ENCODE results near the gene PCYT2. TPM values are rescaled to one million over a fixed set of nuclear protein-coding genes. Genes with fewer than 3 reads are reported as not detected.
"Not testable (repeated sequence)": the region's sequence is repeated elsewhere in the genome, so short reads cannot be mapped to it uniquely, and the experiment has no call there.

Gene PCYT2
- total RNA-seq, 1 donor from 2014 or later = 10.5 TPM

DNA sequence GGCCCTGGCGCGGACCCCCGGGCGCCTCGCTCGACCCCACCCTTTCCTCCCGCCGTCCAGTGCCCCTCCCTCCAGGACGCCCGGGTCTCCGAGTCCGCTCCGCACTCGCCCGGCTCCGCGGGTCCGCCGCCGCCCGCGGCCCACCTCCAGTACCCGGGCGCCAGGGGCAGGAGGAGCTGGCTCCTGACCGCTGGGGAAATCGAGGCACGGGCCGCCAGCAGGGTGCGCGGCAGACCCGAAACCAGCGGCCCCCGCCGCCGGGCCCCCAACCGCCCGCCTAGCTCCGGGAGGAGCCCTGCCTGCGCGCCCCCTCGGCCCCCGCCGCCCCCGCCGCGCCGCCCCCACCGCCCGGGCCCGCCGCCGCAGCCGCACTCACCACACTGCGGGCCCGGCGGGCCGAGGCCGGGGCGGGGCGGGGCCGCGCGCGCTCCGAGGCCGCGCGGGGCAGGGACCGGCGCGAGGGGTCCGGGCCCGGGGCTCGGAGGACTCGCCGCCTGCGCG, 16.0 kb upstream of the PCYT2 start:
- DNase-seq = no peak

DNA sequence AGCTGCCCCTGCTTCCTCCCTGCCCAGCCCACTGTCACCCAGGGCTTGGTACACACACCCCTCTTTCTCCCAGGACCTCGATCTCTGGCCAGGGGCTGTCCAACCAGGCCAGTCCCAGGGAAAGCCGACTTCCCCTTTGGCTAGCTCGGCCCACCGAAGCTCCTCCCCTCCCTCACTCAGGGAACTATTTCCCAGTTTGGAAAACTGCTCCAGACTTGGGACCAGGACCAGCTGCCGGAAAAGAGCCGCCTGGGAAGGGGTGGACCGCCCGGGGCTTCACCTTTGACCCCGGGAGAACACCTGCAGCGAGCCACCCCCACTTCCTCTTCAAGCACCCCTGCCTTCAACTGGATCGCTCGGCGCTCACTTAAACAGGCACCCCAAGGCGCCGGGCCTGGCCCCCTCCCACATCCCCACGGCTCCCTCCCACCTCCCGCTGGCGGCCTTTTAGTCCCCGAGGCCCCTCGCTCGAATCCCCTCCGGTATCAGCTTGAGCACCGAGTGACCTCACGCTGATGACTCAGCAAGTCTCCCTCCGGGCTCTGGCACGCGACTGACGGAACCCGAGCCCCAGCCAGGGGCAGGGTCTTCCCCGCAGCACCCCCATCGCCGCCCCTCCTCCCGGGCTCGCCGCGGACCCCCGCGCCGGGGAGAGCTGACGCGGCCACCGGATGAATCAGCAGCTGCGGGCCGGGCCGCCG, 15.4 kb upstream of the PCYT2 start:
- DNase-seq = peak; percentile 60

DNA sequence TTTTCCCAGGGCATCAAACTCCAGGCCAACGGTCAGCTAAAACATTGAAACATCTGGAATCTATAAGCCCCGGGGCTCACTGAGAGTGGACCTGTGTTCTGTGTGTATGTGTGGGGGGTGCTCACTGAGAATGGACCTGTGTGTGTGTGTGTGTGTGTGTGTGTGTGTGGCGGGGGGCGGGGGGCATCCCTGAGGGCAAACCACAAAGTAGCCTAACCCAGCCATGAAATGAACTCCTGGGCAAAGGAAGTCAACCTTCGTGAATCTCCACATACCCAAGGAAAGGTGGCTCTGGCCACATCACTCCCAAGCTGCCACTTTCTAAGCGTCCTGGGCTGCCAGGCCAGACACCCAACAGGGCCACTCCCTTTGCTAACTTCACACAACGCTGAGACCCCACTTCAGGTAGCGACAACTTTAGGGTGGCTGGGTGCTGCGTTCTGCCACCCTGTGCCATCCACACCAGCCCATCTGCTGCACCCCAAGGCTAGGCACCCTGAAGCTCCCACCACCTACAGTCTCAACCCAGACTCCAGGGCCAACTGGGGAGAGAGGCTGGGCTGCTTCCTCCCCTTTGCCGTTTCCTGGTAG, 14.8 kb upstream of the PCYT2 start:
- no peak for DNase-seq

DNA sequence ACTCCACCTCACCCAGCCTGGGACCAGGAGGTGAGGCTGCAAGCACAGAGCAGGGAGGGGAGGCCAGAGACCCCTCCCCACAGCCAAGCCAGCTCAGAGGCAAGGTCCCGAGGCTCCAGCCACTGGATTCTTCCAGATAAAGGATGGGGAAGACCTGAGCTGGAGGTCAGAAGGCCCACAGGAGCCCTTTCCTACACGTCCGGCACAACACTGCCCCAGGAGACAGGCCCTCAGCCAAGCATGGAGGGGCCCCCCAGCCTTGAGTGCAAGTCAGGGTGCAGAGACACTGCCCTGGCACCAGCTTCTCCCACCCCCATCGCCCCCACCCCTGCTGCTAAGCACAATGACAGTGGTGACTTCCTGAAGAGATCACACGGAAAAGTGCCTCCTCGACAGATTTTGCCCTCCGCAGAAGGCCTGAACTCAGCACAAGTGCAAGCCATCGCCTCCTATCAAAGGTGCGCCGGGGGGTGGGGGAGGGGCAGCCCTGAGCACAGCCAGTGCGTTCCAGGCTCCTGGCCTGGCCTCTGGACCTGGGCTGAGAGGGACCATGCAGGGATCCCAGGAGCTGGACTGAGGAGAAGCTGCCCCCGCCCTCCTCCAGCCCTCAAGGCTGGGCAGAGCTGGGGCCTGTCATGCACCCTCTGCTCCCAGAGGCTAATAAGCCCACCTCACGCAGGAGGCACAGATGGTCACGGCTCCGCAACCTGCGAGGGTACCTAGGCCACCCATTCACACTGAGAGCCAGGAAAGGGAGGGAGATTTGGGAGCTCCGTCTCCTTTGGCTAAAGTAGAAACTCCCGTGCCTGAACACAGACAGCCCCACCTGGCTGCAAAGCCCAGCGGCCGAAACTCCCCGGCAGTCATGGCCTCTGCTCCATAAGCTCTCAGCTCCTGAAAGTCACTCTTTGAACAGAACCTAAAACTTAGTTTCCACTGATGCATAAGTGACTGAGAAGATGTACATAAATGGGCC, 13.6 kb upstream of the PCYT2 start:
- DNase-seq = no peak

DNA sequence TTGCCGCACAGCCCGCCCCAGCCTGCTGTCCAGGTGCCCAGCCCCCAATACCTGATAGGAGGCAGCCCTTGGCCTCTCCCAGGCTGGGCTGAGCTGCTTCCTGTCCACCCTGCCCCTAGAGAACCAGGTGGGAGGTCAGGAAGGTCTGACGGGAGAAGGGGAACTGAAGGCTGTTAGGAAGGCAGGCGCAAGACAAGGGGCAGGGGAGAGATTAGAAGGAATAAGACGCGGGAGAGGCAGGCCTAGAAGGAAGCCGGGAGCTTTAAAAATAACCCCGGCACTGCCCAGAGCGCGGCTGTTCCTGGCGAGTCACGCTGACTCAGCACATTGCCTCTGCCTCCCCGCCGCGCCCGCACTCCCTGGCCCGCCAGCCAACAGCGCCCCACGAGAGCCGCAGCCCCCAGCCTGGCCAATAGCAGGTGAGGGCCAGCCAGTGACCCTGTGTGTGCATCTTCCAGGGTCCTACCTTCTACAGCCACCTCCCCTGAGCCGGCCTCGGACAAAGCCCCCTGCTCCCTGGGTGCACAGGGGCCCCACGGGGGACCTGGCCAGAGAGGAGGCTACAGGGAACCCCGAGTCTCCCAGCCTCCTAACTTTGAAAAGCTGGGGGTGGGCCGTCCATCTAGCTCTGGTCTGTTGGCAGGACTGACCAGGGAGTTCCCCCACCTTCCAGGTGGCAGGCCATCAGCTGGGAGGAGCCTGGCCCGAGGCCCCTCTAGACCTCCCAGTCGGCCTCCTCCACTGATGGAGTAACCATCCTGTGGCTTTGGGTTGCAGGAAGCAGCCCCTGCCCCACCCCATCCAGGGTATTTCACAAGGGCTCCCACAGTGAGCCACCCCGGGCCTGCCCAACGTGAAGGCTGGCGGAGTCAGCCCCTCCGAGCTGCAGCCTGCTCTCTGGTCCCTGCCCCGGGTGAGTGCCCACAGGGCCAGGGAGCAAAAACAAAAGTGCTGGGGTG, 12.4 kb upstream of the PCYT2 start:
- DNase-seq = peak; percentile 71

DNA sequence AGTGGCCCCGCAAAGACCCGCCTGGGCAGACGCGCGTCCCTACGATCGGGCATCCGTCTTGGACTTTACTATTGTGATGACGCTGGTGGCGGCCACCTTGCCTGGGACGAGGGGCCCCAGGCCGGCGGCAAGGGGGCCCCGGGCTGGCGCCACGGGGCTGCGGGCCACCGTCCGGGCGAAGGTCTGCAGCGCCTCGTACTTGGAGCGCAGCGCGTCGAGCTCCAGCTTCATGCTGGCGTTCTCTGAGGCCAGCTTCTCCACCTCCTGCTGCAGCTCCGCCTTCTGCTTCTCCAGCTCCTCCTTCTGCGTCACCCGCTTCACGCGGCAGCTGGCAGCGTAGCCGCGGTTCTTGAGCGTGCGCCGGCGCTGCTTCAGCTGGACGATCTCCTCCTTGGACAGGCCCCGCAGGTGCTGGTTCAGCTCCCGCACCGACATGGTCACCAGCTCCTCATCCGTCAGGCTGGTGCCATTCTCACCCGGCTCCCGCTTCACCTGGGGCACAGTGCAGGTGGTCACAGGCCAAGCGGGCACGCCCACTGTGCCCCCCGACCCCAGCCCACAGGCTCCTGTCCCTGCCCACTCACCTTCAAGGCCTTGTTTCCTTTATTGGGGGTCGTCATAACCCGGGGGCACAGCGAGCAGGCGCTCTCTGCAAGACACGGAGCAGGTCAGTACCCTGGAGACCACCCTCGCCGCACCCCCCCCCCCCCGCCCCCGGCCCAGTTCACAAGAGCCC, 11.5 kb upstream of the PCYT2 start:
- DNase-seq = no peak

DNA sequence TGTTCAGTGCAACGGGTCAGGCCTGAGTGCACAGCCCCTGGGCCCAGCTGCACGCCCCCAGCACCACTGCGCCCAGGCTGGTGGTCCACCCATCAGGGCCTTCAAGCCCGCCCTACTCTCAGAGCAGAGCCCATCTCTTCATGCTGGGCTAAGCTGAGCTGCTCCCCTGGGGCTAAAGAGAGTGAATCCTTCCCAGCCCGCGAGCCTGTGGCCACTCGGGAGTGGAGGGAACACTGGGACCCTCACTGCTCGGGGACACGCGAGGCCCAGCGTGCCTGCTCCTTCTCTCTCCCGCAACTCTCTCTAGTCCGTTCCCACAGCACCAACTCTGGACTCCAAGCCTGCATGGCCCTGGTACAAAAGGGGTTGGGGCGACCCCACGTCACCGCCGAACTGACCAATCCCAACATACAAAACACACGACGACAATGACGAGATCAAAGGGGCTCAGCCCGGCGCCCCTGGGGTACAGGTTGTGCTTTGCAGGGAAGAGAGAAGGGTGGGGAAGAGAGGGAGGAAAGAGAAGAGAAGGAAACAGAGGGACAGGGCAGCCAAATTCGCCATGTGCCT, 10.9 kb upstream of the PCYT2 start:
- no peak for DNase-seq

DNA sequence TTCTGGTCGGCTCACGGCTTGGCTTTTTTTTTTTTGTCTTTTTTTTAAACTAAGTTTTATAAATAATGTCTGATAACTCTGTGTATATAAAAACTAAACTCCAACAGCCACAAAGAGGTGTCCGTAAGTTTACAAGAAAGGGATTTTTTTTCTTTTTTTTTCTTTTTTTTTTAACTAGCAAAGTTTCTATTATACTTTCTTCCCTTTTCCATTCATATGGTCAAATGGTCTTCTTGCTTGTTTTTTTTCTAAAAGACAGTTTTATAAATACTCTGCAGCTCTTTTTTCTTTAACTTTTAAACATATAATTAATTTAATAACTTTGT, 10.3 kb upstream of the PCYT2 start:
- DNase-seq = no peak

DNA sequence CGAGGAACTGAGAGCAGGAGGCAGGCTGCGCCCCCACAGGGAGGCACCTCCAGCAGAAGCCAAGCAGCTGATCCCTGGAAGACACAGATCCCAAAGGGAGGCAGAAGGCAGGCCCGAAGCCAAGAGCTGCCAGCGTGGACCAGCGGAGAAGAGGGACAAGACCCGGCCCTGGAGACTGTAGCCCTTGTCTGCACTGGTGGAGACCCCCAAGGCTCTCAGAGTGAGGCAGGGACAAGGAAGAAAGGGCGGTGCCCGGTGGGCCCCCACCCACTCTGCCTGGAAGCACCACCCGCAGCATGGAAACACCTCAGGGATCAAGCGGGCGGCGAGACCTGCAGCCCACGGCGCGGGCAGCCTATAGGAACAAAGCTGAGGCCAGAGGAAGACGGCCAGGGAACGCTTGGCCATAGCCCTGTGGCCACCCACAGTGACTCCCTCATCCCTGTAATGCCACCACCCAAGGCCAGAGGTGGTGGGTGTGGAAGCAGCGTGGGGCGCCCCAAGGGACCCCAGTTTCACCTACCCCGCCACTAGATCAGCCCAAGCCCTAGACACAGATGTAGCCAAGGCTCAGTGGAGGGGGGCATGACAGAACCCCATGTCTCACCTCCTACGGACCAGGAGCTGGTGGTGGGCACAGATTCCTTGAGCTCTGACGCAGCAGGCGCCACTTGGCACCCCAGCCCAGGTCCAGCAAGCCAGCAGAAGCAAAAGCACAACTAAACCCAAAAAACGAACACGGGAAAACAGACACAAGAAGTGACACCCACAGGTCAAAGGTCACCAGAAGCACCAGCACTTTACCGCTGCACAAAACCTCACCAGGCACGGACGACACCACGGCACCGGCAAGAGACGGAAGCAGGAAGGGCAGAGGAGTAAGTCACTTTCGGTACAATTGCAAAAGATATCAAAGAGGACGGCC, 9.7 kb upstream of the PCYT2 start:
- no peak for DNase-seq

DNA sequence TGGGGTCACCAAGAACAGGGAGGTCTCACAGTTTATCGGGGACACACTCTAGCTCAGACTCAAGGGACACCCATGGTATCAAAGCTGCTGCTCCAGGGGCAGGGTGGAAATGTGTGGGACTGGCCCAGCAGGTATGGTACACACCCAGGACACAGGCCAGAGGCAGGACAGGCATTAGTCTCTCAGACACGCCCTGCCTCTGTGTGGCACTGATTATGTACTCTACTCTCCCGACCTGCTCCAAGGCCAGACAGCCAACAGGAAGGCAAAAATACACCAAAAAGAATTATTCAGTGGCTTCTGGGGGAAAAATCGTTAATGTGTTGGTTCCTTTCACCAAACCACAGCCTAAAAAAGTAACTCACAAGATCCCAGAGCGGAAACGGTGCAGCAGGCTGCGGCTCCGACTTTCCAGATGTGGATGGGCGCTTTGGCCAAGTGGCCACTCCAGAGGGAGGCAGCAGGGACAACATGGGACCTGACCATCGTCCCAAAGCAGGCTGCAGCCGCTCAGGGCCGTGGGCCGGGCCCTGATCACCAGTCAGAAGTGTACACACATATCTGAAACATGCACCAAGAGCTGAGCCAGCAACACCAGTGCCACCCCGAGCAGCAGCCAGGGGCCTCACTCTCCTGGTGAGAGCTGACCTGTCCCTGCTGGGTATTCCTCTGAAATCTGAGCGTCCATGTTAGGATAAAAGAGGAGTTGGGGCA, 7.8 kb upstream of the PCYT2 start:
- no peak for DNase-seq

DNA sequence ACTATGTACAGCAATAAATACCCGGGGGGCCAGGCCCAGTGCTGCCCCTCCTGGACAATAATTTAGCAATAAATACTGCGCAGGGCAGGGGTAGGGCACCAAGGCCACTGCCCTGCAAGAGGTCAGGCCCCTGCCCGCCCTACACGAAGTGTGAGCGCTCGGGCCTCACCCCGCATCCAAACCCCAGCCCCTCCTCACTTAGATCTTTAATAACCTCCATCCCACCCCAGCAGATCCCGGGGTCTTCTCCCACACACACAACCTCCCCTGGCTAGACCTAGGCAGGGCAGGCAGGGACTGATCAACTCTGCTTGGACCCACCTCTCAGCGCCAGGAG, 7.1 kb upstream of the PCYT2 start:
- DNase-seq = not testable (repeated sequence)

DNA sequence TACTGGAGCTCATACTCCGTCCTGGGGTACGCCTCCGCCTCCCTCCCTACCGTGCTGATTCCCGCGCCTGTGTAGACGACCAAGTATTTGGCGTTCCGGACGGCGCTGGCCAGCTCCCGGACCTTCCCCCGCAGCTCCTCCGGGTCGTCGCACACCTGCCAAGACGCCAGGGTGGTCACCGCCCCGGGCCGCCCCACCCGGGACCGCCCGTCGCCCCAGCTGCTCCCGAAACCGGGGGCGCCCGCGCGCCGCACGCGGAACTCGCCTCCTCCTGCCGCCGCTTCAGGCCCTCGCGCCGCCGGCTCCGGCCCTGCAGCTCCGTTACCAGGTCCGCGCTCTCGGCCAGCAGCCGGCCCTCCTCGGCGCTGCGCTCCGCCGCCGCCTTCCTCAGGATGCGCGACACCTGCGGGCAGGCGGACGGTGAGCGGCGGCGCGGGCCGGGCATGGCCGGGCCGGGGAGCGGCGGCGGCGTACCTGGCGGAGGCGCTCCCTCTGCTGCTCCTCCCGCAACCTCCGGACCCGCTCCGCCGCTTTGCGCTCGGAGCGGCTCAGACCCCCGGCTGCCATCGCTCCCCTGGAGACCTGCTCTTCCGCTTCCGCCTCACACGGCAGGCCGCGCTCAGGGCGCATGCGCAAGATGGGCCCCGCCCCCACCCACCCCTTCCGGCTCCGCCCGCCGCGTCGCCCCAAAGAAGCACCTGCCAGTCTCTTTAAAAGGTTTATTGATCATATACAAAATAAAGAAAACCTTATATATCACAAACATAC, 6.5 kb upstream of the PCYT2 start, which contains the start of gene SIRT7:
Gene SIRT7, minus strand, starts transcription at position 612 of the 768 bp plus-strand sequence. Its CDS starts 45 bp downstream, at position 567.
- peak; percentile 90 for DNase-seq

DNA sequence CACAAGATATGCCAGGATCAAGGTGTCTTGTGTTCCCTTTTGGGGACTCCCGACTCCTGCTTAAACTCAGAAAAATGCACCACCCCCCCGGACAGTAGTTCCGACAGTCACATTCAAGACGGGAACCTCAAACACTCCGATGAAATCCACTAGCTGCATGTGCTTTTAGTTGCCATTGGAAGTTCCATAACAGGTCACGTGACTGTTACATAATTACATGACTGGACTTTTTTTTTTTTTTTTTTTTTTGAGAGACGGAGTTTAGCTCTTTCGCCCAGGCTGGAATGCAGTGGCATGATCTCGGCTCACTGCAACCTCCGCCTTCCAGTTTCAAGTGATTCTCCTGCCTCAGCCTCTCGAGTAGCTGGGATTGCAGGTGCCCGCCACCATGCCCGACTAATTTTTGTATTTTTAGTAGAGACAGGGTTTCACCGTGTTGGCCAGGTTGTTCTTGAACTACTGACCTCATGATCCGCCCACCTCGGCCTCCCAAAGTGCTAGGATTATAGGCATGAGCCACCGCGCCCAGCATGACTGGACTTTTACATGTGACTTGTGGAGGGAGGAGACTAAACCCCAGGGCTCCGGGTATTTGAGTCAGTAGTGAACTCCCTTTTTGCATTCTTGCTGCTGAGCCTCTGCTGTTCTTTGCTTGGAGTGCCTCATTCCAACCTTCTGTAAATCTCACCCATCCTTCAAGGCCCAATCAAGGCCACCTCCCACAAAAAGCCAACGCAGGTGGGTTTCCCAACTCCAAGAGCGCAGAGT, 5.2 kb upstream of the PCYT2 start:
- no peak for DNase-seq

DNA sequence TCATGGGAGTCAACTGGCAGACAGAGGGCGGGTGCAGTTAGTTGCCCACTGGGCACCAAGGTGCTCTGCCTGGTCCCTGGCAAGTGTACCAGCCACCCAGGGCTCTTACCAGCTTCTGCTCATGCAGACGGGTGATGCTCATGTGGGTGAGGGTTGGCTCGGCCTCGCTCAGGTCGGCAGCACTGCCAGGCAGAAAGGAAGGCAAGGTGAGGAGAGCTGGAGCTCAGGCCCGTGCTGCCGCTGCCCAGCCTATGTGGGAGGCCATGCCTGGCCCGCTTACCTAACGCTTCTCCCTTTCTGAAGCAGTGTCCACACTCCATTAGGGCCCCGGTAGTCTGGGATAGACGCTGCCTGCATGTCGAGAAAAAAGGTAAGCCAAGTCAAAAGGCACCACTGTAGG, 4.1 kb upstream of the PCYT2 start:
- no peak for DNase-seq

DNA sequence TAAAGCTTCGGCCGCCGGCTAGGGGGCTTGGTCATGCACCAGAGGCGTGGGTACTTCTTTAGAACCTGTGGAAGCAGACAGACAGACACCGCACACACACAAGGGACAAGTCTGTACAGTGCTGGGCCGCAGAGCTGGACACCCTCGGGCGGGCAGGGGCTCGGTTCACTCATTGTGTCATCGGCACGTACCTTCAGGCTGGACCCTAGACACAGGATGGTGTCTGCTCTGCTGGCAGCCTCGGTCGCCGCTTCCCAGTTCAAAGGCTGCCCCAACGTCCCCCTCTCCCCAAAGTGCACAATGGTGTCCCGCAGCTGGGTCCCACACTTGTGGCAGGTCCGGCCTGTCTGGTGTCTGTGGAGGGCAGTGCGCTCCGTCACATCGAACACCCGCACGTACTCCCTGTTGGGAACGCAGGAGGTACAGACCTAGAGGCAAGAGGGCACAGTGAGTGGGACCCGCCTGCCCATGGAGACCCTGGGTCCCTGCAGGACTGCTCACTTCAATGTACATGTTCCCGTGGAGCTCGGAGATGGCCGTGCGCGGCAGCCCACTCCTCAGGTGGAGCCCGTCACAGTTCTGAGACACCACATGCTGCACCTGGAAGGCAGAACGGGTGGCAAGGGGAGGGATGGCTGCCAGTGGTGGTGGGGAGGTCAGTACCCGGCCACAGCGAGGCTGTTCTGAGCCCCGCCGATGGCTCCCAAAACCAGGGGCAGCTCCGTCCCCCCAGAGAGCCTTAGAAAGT, 3.1 kb upstream of the PCYT2 start:
- no peak for DNase-seq

DNA sequence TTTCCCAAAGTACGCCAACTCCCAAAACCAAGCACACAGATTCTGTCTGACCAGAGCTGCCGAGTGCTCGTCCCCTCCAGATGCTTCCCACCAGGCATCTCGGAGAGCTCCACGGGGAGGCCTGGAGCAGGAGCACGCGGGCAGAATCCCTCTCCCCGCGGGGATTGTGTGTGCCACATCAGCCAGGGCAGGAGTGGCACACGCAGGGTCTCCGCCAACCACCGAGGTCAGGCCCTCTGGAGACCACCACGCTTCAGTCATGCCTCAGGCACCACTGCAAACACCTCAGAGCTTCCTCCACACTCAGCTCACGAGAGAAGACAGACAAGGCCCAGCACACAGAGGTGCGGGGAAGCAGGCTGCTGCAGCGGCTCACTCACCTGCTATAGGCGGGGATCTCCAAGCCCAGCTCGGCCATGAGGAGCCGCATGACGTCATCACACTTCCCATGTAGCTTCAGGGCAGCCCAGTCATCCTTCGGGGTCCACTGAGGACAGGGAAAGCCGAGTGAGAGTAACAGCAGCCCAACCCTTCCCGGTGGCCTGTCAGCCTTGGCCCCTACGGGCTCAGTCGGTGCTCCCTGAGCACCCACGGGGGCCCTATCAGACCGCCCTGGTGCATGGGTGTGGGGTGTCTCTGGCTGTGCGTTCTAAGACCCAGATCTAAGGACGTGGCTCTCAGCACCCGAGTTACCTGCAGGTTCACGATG, 2.3 kb upstream of the PCYT2 start:
- DNase-seq = no peak
